SK-N-MC (cell line): Measurements from ENCODE around the gene RALGPS1.

Experiments
- FOXP2 ChIP-seq: optimal IDR thresholded peaks from 2 replicates; pipeline ENCODE3; 2011; ENCODE audit warnings: mild to moderate bottlenecking, moderate library complexity; ENCODE audit not compliant: insufficient read depth; ENCODE audit errors: extremely low read length, control extremely low read depth
- POLR2AphosphoS5 ChIP-seq: IDR thresholded peaks from 2 replicates; pipeline ENCODE4 v1.6.1; 2012; ENCODE audit warnings: mild to moderate bottlenecking, low read depth, low read length, borderline replicate concordance

- TF ChIP-seq FOXP2 (no peak), POLR2AphosphoS5 (no peak)
These were observed 135.0 kb downstream of the RALGPS1 start for GRCh38 chr9:127049581-127049980.
